ENCODE results near the gene CKB. TPM values are rescaled to one million over a fixed set of nuclear protein-coding genes. Genes with fewer than 3 reads are reported as not detected.
A peak's percentile ranks its signal among the peaks of the same experiment; 100 is the strongest.

The CKB gene
- total RNA-seq, 1 donor, result 5.1 TPM

GRCh38 chr14:103521951-103522563, 573 bp downstream of the CKB start:
- peaks cover 28% of the 10 kb centered on the region for H3K27me3 ChIP-seq (ENCODE audit: insufficient read depth, low read length)
- H4K20me1 ChIP-seq (ENCODE audit: insufficient read depth, low read length), result peaks cover 5% of the 10 kb centered on the region
- H3K4me1 ChIP-seq (ENCODE audit: insufficient read depth, low read length), result peaks cover 26% of the 10 kb centered on the region
- H3K4me2 ChIP-seq (ENCODE audit: insufficient read depth, low read length), result peak overlapping the region; percentile 65
- peak overlapping the region; percentile 64 for H3K4me3 ChIP-seq (ENCODE audit: insufficient read depth, low read length)
- no peak overlapping the region for H3K27ac ChIP-seq (ENCODE audit: low read depth, low read length)
- no peaks in the 10 kb centered on the region for H3K79me2 ChIP-seq (ENCODE audit: insufficient read depth, low read length)
- peak; percentile 91 for DNase-seq (ENCODE audit: insufficient read length, low spot score, missing footprints)
- no peaks in the 10 kb centered on the region for H3K36me3 ChIP-seq (ENCODE audit: insufficient read depth, low read length)
- no peaks in the 10 kb centered on the region for H3K9me3 ChIP-seq (ENCODE audit: low read depth, low read length)
- H2AFZ ChIP-seq (ENCODE audit: low read length), result no peak overlapping the region
- TF ChIP-seq CTCF (IDR thresholded peaks at IDR 0.05; ENCODE audit: extremely low read depth, low read depth, low read length), result no peak

GRCh38 chr14:103521438-103521950, 1.1 kb downstream of the CKB start:
- TF ChIP-seq CTCF (IDR thresholded peaks at IDR 0.05; ENCODE audit: extremely low read depth, low read depth, low read length), result no peak
- Histone ChIP-seq H2AFZ (ENCODE audit: low read length) (no peak overlapping the region), H4K20me1 (ENCODE audit: insufficient read depth, low read length) (peaks cover 5% of the 10 kb centered on the region)

GRCh38 chr14:103520657-103521437, 1.8 kb downstream of the CKB start:
- TF ChIP-seq CTCF (IDR thresholded peaks at IDR 0.05; ENCODE audit: extremely low read depth, low read depth, low read length), result peak; percentile 33
- Histone ChIP-seq H3K27ac (ENCODE audit: low read depth, low read length) (no peak overlapping the region), H3K4me3 (ENCODE audit: insufficient read depth, low read length) (peak overlapping the region; percentile 64), H3K9me3 (ENCODE audit: low read depth, low read length) (no peaks in the 10 kb centered on the region), H3K36me3 (ENCODE audit: insufficient read depth, low read length) (no peaks in the 10 kb centered on the region), H3K27me3 (ENCODE audit: insufficient read depth, low read length) (peaks cover 28% of the 10 kb centered on the region), H2AFZ (ENCODE audit: low read length) (no peak overlapping the region), H3K4me1 (ENCODE audit: insufficient read depth, low read length) (peaks cover 23% of the 10 kb centered on the region), H3K79me2 (ENCODE audit: insufficient read depth, low read length) (no peaks in the 10 kb centered on the region), H4K20me1 (ENCODE audit: insufficient read depth, low read length) (peaks cover 5% of the 10 kb centered on the region), H3K4me2 (ENCODE audit: insufficient read depth, low read length) (peak overlapping the region; percentile 61)
- DNase-seq (ENCODE audit: insufficient read length, low spot score, missing footprints), result peak; percentile 96

More at GRCh38 chr14:103521438-103521950, 1.1 kb downstream of the CKB start:
- H3K4me3 ChIP-seq (ENCODE audit: insufficient read depth, low read length), result peak overlapping the region; percentile 64
- no peak overlapping the region for H3K27ac ChIP-seq (ENCODE audit: low read depth, low read length)
- no peak for DNase-seq (ENCODE audit: insufficient read length, low spot score, missing footprints)
- H3K4me1 ChIP-seq (ENCODE audit: insufficient read depth, low read length), result peaks cover 23% of the 10 kb centered on the region
- no peaks in the 10 kb centered on the region for H3K79me2 ChIP-seq (ENCODE audit: insufficient read depth, low read length)
- no peaks in the 10 kb centered on the region for H3K9me3 ChIP-seq (ENCODE audit: low read depth, low read length)
- peak overlapping the region; percentile 61 for H3K4me2 ChIP-seq (ENCODE audit: insufficient read depth, low read length)
- peaks cover 28% of the 10 kb centered on the region for H3K27me3 ChIP-seq (ENCODE audit: insufficient read depth, low read length)
- no peaks in the 10 kb centered on the region for H3K36me3 ChIP-seq (ENCODE audit: insufficient read depth, low read length)

GRCh38 chr14:103520269-103520656, 2.4 kb downstream of the CKB start:
- Histone ChIP-seq H3K4me3 (ENCODE audit: insufficient read depth, low read length) (no peak overlapping the region), H3K4me2 (ENCODE audit: insufficient read depth, low read length) (peak overlapping the region; percentile 61)

More at GRCh38 chr14:103520269-103520656, 2.4 kb downstream of the CKB start:
- TF ChIP-seq CTCF (IDR thresholded peaks at IDR 0.05; ENCODE audit: extremely low read depth, low read depth, low read length), result no peak
- H3K9me3 ChIP-seq (ENCODE audit: low read depth, low read length), result no peaks in the 10 kb centered on the region
- no peaks in the 10 kb centered on the region for H3K79me2 ChIP-seq (ENCODE audit: insufficient read depth, low read length)
- H3K4me1 ChIP-seq (ENCODE audit: insufficient read depth, low read length), result peaks cover 23% of the 10 kb centered on the region
- H3K27me3 ChIP-seq (ENCODE audit: insufficient read depth, low read length), result peaks cover 28% of the 10 kb centered on the region
- H3K27ac ChIP-seq (ENCODE audit: low read depth, low read length), result no peak overlapping the region
- no peak for DNase-seq (ENCODE audit: insufficient read length, low spot score, missing footprints)
- H4K20me1 ChIP-seq (ENCODE audit: insufficient read depth, low read length), result peaks cover 5% of the 10 kb centered on the region
- no peak overlapping the region for H2AFZ ChIP-seq (ENCODE audit: low read length)
- no peaks in the 10 kb centered on the region for H3K36me3 ChIP-seq (ENCODE audit: insufficient read depth, low read length)
